NCI-H460 (cell line): Measurements from ENCODE around the gene SNAP29. TPM values are rescaled to one million over a fixed set of nuclear protein-coding genes. Genes with fewer than 3 reads are reported as not detected.

ENCODE experiments used
- DNase-seq: peaks from one replicate; pipeline ENCODE4 v3.0.0-alpha.2; 2016; ENCODE audit warnings: low read depth; ENCODE audit errors: extremely low read depth
- total RNA-seq: library from RNA; depleted of rRNA; stranded (reverse); fragments of >200 nt; shearing (Covaris generic); gene quantifications from 2 replicates; pipeline ENCODE4 v1.2.3, GENCODE V29; 2014

SNAP29 gene
- total RNA-seq, 1 experiment from 2014 or later: 11.2 TPM

DNA sequence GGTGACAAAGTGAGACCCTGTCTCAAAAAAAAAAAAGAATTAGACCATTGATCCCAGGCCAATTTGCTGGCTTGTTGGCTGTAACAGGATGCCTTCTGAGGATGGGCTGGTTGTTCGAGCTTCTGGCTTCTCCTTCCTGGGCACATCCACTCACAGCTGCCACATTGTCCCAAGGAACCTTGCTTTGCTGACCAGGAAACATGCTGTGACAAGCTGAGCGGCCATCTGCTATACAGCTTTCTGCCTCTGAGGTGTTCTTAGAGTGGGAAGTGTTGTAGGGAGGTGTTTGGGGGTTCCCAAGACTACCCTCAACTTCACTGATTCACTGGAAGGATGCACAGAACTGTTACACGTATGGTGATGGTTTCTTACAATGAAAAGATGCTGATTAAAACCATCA lies 6.5 kb downstream of the SNAP29 start:
- DNase-seq: no peak

DNA sequence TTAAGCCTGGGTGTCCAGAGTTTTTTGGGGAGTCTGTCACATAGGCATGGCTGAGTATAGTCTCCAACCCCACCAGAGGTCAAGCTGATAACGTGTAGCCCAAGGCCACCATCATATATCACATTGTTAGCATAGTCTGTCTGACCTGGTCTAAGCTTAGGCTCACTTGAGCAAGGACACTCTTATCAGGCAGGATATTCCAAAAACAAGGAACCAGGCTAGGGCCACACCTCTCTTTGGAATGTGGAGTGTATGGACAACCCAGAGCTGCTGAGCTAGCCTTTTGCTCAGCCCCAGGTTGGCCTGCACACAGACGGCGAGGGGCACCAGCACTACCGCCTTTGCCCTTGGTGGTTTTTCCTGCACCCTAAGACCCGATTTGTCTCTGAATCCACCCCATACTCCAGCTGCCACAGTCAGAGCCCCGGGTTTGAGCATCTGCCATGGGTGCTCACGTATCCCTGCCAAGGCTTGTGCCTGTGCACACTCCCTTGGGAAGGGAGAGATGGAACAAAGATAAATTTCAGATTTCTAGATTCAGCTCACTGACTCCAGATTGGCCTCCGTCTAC lies 7.2 kb downstream of the SNAP29 start:
- no peak for DNase-seq

DNA sequence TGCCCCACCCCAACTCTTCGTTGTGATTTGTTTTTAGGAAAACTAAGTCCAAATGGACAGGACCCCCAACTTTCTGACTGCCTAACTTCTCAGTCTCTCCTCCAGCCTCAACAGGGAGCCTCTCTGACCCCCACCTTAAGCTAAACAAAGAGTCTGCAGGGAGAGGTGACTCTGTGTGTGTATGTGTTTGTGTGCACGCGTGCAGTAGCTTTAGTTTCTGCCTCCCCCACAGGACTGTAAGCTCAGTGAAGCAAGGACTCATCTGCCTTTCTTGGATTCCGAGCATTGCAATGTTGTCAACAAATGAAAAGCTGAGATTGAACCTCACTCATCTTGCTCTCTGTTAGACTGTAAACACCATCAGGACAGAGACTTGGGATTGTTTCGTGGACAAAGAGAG lies 7.9 kb downstream of the SNAP29 start:
- no peak for DNase-seq

DNA sequence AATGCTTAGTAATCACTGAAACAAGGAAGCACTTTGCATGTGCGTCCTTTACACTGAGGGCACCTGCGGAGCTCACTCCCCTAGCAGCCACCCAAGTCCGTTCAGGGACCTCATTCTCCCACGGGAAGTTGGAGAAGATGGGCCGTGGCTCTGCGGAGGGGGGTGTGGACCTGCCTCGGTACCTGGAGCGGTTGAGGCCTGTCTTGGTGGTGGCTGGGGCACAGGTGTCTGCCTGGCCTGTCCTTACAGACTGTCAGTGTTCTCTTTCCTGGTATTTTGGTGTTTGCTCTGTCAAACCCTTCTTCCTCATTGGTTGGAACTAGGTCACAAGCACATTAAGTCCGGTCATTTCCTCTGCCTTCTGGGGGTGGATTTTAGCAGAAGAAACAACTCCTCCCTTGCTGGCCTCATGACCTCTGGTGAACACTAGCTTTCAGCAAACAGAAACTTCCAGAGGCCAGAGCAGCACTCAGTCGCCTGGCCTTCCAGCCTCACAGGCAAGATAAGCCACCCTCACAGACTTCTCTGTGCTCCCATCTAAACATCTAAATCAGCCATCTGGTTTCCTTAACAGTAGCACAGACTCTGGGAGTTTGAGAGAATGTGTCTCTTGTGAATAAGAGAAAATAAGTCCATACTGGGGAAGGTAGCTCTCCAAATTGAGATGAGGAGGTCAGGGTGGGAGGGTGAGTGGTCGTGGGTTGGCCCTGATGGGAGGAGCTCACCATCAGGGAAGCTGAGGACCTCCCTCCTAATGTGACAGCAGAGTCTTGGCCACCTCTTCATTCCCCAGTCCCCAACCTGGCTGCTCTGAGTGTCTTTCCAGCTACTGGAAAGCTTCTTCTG lies 8.6 kb downstream of the SNAP29 start:
- no peak for DNase-seq

DNA sequence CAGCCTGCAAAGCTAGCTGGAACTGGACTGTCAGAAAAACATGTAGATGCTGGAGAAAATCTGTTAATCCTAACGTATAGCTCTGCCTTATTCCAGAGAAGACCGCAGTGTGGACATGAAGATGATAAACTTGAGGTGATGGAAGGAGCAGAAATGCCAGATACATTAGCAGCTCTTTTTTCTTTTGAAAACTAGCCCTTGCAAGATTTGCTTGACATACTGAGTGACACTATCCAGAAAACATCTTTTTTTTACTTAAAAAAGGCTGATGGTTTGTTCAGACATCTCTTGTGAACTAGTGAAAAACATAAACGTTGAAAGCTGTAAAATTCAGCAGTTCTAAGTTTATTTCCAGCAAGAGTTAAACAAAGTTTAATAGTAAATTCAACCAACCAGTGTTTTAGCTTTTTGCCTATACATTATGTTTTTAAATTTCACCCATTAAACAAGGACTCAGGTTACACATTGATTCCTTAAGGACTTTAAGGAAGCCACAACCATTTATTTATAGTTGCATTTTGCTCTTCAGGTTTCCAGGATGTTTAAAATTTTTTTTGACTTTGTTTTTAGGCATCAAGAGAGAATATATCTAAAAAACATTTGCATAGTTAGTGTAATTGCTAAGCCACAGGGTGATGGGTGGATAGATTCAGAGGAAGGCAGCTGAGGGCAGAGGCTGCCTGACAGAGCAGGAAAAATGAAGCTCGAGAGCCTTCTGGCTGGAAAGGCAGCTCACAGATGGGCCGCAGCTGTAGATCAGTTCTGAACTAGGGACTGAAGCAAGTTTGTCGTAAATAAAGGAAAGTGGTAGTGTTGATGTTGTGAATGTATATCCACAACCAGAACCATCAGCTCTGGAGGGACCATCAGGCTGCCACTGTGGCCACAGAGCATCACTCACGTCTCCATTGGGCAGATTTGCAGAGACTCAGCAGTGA lies 9.5 kb downstream of the SNAP29 start:
- no peak for DNase-seq

DNA sequence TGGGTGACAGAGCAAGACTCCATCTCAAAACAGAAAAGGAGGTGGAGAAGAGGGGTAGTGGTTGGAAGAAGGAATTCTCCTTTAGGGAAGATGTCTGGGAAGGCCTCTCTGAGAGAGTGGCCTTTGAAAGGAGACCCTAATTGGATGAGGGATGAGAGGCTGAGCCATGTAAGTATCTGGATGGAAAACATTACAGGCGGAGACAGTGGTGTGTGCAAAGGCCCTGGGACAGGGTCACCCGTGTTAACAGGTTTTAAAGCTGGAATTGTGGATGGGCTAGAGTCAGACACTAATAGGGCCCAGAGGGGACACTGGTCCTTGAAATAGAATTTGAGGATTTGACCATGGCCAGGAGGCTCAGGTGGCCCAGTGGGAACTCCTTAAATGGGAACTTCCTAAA lies 10.4 kb downstream of the SNAP29 start:
- DNase-seq: no peak

DNA sequence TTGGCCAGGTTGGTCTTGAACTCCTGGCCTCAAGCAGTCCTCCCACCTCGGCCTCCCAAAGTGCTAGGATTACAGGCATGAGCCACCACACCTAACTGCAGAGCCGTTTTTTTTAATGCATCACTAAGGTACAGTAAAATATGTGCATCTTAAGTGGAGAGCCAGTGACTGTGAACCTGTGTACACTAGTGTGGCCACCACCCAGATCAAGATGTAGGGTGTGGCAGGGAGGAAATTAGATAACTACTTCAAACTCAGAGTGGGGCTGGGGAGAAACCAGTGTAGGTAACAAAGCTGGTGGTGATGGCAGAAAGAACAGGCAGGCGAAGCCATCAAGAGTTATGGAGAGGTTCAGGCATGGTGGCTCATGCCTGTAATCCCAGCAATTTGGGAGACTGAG lies 14.4 kb downstream of the SNAP29 start:
- DNase-seq: no peak

DNA sequence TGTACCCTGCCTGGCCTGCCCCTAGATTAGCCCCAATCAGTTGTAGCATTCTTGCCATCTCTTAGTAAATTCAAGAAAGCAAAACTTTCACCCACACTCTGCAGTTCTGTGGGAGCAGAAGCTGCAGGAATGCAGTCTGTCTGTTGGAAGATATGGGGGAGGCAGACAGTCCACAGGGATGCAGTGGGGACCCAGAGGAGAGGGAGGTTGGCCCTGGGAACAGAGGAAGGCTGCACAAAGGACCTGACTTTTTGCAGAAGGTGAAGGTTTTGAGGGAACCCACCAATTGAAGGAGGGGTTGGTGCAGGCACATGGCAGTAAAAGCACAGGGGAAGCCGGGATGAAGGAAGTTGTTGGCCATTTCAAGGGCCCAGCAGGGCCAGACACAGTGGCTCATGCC lies 16.5 kb downstream of the SNAP29 start:
- DNase-seq: no peak

DNA sequence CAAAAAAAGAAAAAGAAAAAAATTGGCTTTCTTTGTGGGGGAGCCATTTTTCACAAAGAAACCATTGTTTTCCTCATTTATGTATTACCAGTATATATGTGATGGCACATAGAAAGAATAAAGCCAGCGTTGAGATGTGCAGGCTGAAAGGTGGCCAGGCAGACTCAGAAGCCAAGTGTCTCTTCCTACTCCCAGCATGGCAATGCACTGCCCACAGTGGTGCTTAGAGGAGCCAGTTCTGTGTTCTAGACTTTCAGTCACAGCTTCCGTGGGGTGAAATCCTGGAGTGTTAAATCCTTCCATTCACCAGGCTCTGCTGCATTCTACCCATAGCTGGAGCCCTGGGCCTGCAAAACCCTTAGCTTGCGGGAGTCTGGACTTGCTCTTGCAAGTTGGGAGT lies 18.9 kb downstream of the SNAP29 start:
- no peak for DNase-seq

DNA sequence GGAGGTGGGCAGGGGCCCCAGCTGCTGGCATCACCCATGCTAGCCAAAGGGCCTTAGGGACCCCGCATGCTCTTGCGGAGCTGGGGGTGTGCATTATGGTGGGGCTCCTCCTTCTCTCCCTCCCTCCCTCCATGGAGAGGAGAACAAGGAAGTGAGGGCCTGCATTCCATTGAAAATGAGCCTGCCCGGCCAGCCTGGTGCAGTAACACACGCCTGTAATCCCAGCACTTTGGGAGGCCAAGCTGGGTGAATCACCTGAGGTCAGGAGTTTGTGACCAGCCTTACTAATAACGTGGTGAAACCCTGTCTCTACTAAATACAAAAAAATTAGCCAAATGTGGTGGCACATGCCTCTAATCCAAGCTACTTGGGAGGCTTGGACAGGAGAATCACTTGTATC lies 22.4 kb downstream of the SNAP29 start:
- no peak for DNase-seq

DNA sequence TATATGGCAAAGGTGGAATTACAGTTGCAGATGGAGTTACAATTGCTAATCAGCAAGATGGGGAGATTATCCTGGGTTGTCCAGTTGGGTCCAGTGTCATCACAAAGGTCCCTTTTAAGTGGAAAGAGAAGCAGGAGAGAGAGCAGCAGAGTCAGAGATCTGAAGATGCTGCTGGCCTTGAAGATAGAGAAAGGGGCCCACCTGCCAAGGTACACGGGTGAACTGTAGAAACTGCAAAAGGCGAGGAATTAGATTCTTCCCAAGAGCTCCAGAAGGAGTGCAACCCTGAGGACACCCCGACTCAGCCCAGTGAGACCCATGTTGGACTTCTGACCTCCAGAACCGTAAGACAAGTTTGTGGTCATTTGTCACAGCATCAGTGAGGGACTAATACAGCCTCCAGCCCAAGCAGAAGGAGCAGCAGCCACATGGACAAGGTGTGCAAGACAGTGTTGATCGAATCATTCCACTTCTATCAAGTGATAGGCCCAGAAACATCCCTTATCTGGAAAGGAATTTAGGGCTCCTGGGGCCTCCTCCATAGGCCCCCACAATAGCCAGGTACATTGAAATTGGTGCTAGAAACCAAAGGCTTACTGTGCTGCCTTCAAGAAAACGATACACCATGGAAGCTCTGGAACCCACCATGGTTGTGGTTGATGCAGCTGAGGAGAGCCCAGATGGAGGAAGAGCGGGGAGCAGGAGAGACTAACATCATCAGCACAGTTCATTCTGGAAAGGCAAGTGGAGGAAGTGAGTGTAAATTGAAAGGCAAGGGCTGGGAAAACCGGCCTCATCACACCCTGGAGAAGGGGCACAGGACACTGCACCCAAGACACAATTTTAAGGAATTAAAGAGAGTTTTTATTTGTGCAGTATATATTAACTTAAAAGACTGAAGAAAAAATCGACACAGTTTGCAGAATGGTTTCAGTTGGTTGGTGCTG lies 23.3 kb downstream of the SNAP29 start:
- no peak for DNase-seq

DNA sequence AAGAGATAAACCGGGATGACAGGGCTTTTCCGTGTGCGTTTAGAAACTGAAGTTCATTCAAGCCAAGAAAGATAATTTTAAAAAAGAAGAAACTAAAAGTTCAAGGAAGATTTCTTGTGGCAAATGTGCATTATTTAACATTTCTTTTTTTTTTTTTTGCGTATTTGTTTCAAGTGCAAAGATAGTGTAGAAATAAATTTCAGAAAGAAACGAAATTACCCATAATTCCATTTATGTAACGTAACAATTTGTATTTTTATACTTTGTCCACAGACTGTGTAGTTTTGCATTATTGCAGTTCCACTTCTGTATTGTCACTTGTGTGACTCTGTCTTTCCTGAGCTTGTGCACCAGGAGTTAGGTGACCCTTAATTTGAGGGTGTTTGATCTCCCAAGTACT lies 24.0 kb downstream of the SNAP29 start:
- DNase-seq: no peak

DNA sequence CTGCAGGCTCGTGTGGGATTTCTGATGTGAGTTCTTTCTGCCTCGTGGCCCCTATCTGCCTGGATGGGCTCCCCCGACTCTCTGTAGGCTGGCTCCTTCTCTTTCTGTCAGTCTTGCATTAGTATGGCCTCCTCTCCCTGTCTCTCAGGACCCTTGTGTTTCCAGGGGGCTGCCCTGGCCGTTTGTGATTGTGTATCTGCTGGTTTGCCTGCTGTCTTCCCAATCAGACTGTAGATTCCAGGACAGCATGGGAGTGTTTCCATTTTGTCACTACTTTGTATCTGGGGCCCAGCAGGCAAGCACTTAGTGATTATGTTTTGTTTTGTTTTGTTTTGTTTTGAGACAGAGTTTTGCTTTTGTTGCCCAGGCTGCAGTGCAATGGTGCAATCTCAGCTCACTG lies 25.6 kb downstream of the SNAP29 start:
- no peak for DNase-seq

DNA sequence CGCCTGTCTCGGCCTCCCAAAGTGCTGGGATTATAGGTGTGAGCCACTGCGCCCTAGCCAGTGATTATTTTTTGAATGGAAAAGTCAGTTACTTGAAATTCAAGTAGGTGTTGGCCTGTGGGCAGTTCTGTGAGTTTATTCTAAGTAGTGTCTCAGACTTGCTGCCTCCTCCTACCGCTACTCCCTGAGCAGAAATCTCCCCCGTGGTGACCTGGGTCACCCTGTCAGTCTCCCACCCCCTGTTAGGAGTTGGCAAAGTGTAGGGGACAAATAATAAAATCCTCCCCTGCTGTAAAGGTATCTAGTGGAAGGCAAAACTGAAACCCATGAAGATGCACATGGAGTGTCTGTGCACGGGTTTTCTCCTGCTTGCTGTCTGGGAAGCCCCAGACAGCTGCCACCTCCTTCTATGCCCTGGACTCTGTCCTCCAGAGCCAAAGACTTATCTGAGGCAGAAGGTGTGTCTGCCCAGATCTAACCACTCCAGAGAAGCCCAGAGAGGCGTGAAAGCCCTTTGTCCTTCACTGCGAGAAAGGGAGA lies 26.3 kb downstream of the SNAP29 start:
- no peak for DNase-seq

DNA sequence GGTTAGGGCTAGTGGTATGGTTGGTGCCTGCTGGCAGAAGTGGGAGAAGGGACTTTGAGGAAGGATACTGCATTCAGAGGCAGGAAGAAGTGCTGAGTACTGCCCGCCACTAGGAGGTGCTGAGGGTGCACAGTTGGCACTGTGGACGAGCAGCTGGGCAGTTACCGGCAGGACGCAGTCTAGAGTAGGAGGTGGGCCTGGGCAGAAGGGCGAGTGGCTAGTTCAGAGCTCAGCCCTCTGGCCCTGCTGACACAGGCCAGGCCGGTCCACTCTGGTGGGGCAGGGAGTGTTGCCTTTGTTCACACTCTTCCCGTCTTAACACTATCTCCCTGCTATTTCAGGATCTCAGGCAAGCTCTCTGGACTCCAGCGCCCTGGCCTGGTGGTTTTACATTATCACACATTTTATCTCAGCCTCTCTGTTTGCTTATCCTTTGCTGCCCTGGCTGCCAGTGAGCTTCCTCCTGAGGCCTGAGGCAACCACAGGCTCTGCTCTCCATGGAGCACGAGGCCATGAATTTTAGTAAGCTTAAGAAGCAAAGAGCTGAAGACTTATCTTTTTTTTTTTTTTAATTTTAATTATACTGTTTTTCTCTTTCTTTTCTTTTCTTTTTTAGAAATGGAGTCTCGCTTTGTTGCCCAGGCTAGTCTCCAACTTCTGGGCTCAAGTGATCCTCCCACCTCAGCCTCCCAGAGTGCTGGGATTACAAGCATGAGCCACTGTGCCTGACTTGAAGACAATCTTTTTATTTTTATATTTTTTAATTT lies 26.9 kb downstream of the SNAP29 start:
- peak; percentile 78 for DNase-seq

DNA sequence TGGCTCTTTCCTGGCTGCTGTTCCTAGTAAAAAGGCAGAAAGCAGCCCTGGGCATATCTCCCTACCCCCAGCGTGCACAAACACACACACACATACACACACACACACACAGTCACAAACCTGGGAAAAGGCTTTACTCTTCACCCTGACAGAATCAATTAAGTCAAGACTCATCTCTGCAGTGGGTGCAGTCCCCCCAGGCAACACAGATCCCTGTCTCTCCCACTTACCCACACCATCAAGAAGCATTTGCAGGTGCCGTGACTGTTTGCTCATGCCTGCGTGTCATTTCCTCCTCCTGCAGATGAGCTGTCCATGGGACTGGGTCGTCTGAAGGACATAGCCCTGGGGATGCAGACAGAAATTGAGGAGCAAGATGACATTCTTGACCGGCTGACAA lies 28.6 kb downstream of the SNAP29 start:
- DNase-seq: no peak

DNA sequence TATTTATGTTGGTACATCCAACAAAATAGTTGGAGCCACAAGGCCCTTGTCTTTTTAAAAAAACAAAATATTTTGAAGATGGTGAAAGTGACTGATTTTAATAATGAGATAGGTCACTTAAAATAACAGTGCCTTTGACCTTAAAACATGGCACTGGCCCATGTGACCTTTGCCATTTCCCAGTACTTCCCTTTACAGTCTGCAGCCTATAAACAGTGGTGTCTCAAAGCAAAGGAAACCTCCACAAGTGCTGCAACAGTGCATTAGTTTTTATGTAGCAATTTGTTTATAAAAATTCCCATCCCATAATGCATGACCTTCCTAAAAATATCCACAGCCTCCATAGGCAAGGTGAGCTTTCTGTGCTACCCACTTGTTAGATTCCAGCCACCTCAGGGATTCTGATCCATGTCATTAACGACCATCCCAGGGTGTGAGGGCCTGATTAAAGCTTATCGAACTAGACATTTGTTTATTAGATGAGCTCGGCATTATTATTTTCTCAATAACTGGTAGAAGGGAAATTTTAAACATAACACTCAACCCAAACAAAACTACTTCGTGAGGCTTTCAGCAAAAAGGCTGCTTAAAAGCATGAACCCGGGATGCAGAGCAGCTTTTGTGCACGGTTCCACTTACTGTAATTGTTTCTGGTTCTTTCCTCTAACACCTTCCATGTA lies 30.4 kb downstream of the SNAP29 start:
- no peak for DNase-seq

DNA sequence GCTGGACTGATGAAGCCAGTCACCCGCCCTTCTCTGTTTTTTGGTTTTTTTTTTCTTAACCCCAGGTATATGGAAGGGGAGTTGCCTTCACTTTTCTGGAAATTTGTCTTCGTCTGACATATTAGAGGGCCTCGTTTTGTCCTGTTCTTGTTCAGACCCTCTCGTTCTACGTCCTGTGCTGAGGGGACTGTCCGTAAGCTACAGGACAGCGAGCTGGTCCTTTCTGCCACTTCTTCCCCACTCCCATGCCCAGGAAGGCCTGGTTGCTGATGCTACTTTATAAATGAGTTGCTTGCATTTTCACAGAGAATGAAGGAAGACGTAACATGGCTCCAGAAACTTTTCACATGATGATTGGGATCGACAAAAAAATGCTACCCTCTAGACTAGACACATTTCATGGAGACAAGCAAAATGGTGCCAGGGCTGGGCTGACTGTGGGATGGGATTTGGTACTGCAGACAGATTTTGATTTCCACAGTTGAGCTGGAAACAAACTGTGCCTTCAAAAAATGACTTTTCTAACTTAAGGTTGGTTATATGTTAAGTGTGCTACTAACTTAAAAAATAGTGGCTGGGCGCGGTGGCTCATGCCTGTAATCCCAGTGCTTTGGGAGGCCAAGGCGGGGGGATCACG lies 31.2 kb downstream of the SNAP29 start:
- no peak for DNase-seq
